ENCODE measurements around the gene HMX1. TPM values are rescaled to one million over a fixed set of nuclear protein-coding genes. Genes with fewer than 3 reads are reported as not detected.

HMX1 gene
- total and polyA plus RNA-seq, 2 donors (not counting 3 experiments of a cell fraction or from before 2014, with no cell fraction given) = not detected

DNA sequence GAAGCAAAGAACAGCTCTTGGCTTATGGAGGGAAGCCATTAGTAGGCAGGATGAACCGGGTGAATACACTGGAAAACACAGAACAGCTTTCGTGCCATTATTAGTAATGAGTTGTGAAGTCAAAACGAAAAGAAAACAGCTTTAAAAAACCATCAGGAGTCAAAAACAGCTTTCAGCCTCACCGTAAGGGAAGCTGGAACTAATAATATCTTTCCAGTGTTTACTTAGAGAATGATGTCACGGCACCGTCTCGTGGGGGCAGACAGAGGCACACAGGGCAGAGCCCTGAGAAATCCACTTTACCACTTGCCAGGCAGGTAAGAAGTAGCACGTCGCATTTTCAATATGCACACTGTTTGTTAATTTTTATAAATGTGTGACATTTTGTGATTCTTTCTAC lies 37.9 kb upstream of the HMX1 start:
- dilution Hi-C loops (cut with MboI; ENCODE audit: extremely low pct_ligation_motif_present, low sequenced_read_pairs) (no loop called here), intact Hi-C loops (cut with micrococcal nuclease) (no loop called here)
- ChIA-PET POLR2A (no interaction called here), CTCF (no interaction called here)
- Histone ChIP-seq H3K27me3 (ENCODE audit: control insufficient read depth in 2 of 2, insufficient read depth in 2 of 2, low read length in 2 of 2) (no peaks in the 10 kb centered on the region), H3K4me1 (ENCODE audit: control insufficient read depth, extremely low read depth, insufficient read depth, low read length) (no peaks in the 10 kb centered on the region), H3K27ac (ENCODE audit: insufficient read depth, low read depth, low read length) (no peak overlapping the region), H4K20me1 (replicated peaks; ENCODE audit: control insufficient read depth, extremely low read depth, insufficient read depth, low read length) (no peaks in the 10 kb centered on the region), H3K79me2 (ENCODE audit: control insufficient read depth, insufficient read depth, low read length) (no peaks in the 10 kb centered on the region), H2AFZ (ENCODE audit: low read depth, low read length) (no peak overlapping the region), H3K4me2 (ENCODE audit: insufficient read depth, low read length) (no peak overlapping the region), H3K4me3 (replicated peaks in 1 of 3; ENCODE audit: insufficient read depth in 1 of 3, low read depth in 1 of 3, low read length in 3 of 3) (no peak overlapping the region), H3K9me1 (replicated peaks; ENCODE audit: control insufficient read depth, extremely low read depth, insufficient read depth, low read length) (no peaks in the 10 kb centered on the region), H3K9ac (replicated peaks; ENCODE audit: extremely low read depth, insufficient read depth, low read length) (no peak overlapping the region), H3K9me3 (replicated peaks; ENCODE audit: control insufficient read depth, insufficient read depth, low read length) (no peaks in the 10 kb centered on the region), H3K36me3 (ENCODE audit: control insufficient read depth in 2 of 2, extremely low read depth in 1 of 2, insufficient read depth in 2 of 2, low read length in 2 of 2) (no peaks in the 10 kb centered on the region)
- FAIRE-seq = no peak
- DNase-seq (ENCODE audit: low read depth, low spot score) = no peak
- BruUV-seq (replicated peaks) = no TSS peak
- TF ChIP-seq MYC (IDR thresholded peaks at IDR 0.05; ENCODE audit: low read depth, low read length) (no peak), JUN (IDR thresholded peaks at IDR 0.05; ENCODE audit: borderline replicate concordance, insufficient read depth, insufficient read length, low read depth) (no peak), POLR2AphosphoS5 (IDR thresholded peaks at IDR 0.05; ENCODE audit: insufficient read depth, low read depth, low read length) (no peak), POLR2A (IDR thresholded peaks at IDR 0.05; ENCODE audit: low read depth, low read length) (no peak)

DNA sequence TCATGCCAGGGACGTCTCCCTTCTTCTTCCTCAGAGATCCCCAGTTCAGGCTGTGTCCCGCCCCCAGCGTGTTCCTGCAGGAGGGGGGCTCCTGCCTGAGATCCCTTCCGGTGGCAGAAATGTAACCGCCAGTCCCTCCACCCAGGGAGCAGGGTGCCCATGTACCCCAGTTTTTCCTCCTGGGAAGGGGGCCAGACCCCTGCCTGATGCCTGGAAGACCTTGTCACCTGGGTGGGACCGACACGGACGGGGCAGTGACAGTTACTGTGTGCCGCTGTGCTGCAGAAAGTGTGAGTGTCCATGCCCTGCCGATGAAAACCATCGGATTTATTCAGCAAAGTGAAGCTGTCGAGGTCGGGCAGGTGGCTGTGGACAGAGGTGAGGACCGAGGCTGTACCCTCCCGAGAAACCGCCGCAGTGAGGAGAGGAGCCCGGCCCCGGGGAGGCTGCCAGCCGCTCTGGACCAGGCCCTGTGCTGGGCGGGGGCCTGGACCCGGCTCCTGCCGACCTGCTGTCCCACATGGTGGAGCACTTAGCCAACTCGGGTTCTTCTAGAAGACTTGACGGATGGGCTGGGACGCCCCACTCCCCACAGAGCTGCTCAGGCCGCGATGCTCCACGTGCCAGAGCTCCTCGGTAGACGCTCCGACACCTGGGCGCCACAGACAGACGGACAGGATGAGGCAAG lies 36.7 kb upstream of the HMX1 start:
- Histone ChIP-seq H3K9me1 (replicated peaks; ENCODE audit: control insufficient read depth, extremely low read depth, insufficient read depth, low read length) (no peaks in the 10 kb centered on the region), H2AFZ (ENCODE audit: low read depth, low read length) (no peak overlapping the region), H3K9ac (replicated peaks; ENCODE audit: extremely low read depth, insufficient read depth, low read length) (no peak overlapping the region), H3K4me3 (replicated peaks in 1 of 3; ENCODE audit: insufficient read depth in 1 of 3, low read depth in 1 of 3, low read length in 3 of 3) (no peak overlapping the region), H3K27ac (ENCODE audit: insufficient read depth, low read depth, low read length) (no peak overlapping the region), H3K27me3 (ENCODE audit: control insufficient read depth in 2 of 2, insufficient read depth in 2 of 2, low read length in 2 of 2) (no peaks in the 10 kb centered on the region), H3K4me2 (ENCODE audit: insufficient read depth, low read length) (no peak overlapping the region), H4K20me1 (replicated peaks; ENCODE audit: control insufficient read depth, extremely low read depth, insufficient read depth, low read length) (no peaks in the 10 kb centered on the region), H3K79me2 (ENCODE audit: control insufficient read depth, insufficient read depth, low read length) (no peaks in the 10 kb centered on the region), H3K9me3 (replicated peaks; ENCODE audit: control insufficient read depth, insufficient read depth, low read length) (no peaks in the 10 kb centered on the region), H3K4me1 (ENCODE audit: control insufficient read depth, extremely low read depth, insufficient read depth, low read length) (no peaks in the 10 kb centered on the region), H3K36me3 (ENCODE audit: control insufficient read depth in 2 of 2, extremely low read depth in 1 of 2, insufficient read depth in 2 of 2, low read length in 2 of 2) (no peaks in the 10 kb centered on the region)
- no TSS peak for BruUV-seq (replicated peaks)
- FAIRE-seq = no peak
- no peak for TF ChIP-seq GATA2 (IDR thresholded peaks at IDR 0.05; ENCODE audit: insufficient read depth, insufficient read length, low read depth, low read length)
- no peak for TF ChIP-seq FOS (IDR thresholded peaks at IDR 0.05; ENCODE audit: borderline replicate concordance, insufficient read depth, low read length)
- TF ChIP-seq, protein P1, sequence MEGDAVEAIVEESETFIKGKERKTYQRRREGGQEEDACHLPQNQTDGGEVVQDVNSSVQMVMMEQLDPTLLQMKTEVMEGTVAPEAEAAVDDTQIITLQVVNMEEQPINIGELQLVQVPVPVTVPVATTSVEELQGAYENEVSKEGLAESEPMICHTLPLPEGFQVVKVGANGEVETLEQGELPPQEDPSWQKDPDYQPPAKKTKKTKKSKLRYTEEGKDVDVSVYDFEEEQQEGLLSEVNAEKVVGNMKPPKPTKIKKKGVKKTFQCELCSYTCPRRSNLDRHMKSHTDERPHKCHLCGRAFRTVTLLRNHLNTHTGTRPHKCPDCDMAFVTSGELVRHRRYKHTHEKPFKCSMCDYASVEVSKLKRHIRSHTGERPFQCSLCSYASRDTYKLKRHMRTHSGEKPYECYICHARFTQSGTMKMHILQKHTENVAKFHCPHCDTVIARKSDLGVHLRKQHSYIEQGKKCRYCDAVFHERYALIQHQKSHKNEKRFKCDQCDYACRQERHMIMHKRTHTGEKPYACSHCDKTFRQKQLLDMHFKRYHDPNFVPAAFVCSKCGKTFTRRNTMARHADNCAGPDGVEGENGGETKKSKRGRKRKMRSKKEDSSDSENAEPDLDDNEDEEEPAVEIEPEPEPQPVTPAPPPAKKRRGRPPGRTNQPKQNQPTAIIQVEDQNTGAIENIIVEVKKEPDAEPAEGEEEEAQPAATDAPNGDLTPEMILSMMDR (IDR thresholded peaks at IDR 0.05; ENCODE audit: extremely low read depth in 1 of 2, insufficient read depth in 1 of 2, low read depth in 1 of 2, low read length in 2 of 2) = no peak
- TF ChIP-seq, protein P2, sequence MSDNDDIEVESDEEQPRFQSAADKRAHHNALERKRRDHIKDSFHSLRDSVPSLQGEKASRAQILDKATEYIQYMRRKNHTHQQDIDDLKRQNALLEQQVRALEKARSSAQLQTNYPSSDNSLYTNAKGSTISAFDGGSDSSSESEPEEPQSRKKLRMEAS (IDR thresholded peaks at IDR 0.05; ENCODE audit: insufficient read depth, insufficient read length) = no peak
- TF ChIP-seq POLR2AphosphoS5 (IDR thresholded peaks at IDR 0.05; ENCODE audit: insufficient read depth, low read depth, low read length) = no peak
- no peak for TF ChIP-seq EZH2 (IDR thresholded peaks at IDR 0.05; ENCODE audit: borderline replicate concordance, low read depth, low read length, severe bottlenecking)
- TF ChIP-seq JUN (IDR thresholded peaks at IDR 0.05; ENCODE audit: borderline replicate concordance, insufficient read depth, insufficient read length, low read depth) = no peak
- no peak for TF ChIP-seq POLR2A (IDR thresholded peaks at IDR 0.05; ENCODE audit: low read depth, low read length)
- ChIA-PET POLR2A (no interaction called here), CTCF (no interaction called here)
- dilution Hi-C loops (cut with MboI; ENCODE audit: extremely low pct_ligation_motif_present, low sequenced_read_pairs) = no loop called here
- intact Hi-C loops (cut with micrococcal nuclease) = no loop called here
- DNase-seq (ENCODE audit: low read depth, low spot score) = no peak
